GM12891 (cell line): Measurements from ENCODE around the gene SSX4B.
"Not testable (repeated sequence)": the region's sequence is repeated elsewhere in the genome, so short reads cannot be mapped to it uniquely, and the experiment has no call there.

Experiments
- DNase-seq: peaks from one replicate; pipeline ENCODE4 v3.0.0; 2011; ENCODE audit warnings: low spot score; ENCODE audit not compliant: insufficient read length
- FAIRE-seq: peaks from 2 replicates; lab custom pipeline; 2011; peaks lifted over from hg19 to GRCh38; lab: Jason Lieb, UNC
- PAX5 ChIP-seq: IDR thresholded peaks from 2 replicates; pipeline ENCODE4 v1.6.1; 2011; ENCODE audit warnings: low read length, moderate library complexity, mild to moderate bottlenecking; ENCODE audit not compliant: insufficient read depth, severe bottlenecking
- POLR2A ChIP-seq: IDR thresholded peaks from 2 replicates; pipeline ENCODE4 v1.6.1; 2011; ENCODE audit warnings: low read depth, low read length, control low read depth
- POLR2AphosphoS5 ChIP-seq: IDR thresholded peaks from 2 replicates; pipeline ENCODE4 v1.6.1; 2011; ENCODE audit warnings: low read depth, low read length, control low read depth
- POU2F2 ChIP-seq: IDR thresholded peaks from 2 replicates; pipeline ENCODE4 v1.6.1; 2011; ENCODE audit warnings: low read depth, mild to moderate bottlenecking, control low read depth, low read length, moderate library complexity
- SPI1 ChIP-seq: IDR thresholded peaks from 2 replicates; pipeline ENCODE4 v1.6.1; 2011; ENCODE audit warnings: low read depth, low read length, control low read depth
- TAF1 ChIP-seq: IDR thresholded peaks from 2 replicates; pipeline ENCODE4 v1.6.1; 2011; ENCODE audit warnings: low read depth, low read length, control low read depth

SSX4B gene

GRCh38 chrX:48370408-48370807 is 41.4 kb downstream of the SSX4B start:
- not testable (repeated sequence) for DNase-seq, FAIRE-seq

GRCh38 chrX:48367717-48368408 is 43.9 kb downstream of the SSX4B start:
- not testable (repeated sequence) for FAIRE-seq, DNase-seq

GRCh38 chrX:48359281-48359680 is 52.5 kb downstream of the SSX4B start:
- FAIRE-seq, DNase-seq: not testable (repeated sequence)

GRCh38 chrX:48357681-48358080 is 54.1 kb downstream of the SSX4B start:
- no peak for TF ChIP-seq TAF1
- no peak for TF ChIP-seq PAX5
- TF ChIP-seq POLR2AphosphoS5 = no peak
- no peak for TF ChIP-seq SPI1
- TF ChIP-seq POLR2A = no peak
- TF ChIP-seq POU2F2 = no peak
- FAIRE-seq (no peak), DNase-seq (no peak)

DNA sequence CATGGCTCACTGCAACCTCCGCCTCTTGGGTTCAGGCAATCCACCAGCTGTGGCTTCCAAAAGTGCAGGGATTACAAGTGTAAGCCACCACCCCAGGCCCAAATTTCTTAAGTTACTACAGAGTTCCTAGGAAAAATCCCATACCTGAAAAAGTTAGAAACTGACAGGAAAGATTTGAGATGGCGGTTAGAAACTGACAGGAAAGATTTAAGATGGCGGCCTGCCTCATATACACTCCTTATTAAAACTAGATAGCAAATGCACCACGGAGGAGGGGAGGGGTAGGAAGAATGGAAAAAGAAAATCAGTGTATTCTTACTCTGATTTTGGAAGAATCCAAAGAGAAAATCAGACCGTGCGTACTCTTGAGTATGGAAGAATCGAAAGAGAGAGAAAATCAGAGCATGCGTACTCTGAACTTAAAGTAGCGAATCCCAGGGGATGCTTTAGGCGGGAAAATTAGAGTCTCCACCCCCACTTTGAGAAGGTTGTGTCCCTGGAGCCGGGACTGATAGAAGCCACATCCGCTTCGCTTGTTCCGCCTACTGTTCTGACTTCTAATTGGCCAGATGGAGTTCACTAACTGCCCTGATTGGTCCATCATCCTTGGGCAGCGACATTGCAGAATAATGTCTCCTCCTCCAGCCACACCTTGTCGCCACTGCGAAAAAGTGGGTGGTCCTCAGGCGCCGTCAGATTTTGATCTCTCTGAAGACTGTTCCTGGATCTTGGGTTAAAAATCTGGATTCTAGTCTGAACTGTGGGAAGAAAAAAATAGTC is 55.3 kb downstream of the SSX4B start, which contains the start of gene SSX3:
SSX3 (minus strand) TSS at position 389 of the 780 bp plus-strand sequence. CDS start 1,454 bp downstream, outside the sequence.
- DNase-seq, FAIRE-seq: not testable (repeated sequence)
